Spinal cord (tissue), 10 donors: ENCODE data around the gene PRKAR2A. TPM values are rescaled to one million over a fixed set of nuclear protein-coding genes. Genes with fewer than 3 reads are reported as not detected.
"Not testable (repeated sequence)": the region's sequence is repeated elsewhere in the genome, so short reads cannot be mapped to it uniquely, and the experiment has no call there.

Experiments
- DNase-seq, 6 donors: peaks; one replicate each; pipeline versions ENCODE4 v3.0.0 to v3.0.0-alpha.2; 2013 to 2015; ENCODE audit warnings: low spot score in 6 of 6, low read depth in 4 of 6
- H3K27ac ChIP-seq: one replicate; pipeline ENCODE4 v1.5.1; 2013; ENCODE audit warnings: low read depth, low read length, control low read depth
- H3K27me3 ChIP-seq: one replicate; pipeline ENCODE4 v1.6.1; 2013; ENCODE audit warnings: low read length; ENCODE audit not compliant: control insufficient read depth, insufficient read depth
- H3K36me3 ChIP-seq: one replicate; pipeline ENCODE4 v1.6.1; 2013; ENCODE audit warnings: low read length; ENCODE audit not compliant: control insufficient read depth, insufficient read depth
- H3K4me1 ChIP-seq: one replicate; pipeline ENCODE4 v1.6.1; 2013; ENCODE audit warnings: low read length; ENCODE audit not compliant: control insufficient read depth, insufficient read depth
- H3K4me3 ChIP-seq: one replicate; pipeline ENCODE4 v1.5.1; 2013; ENCODE audit warnings: low read depth, low read length, control low read depth
- H3K9me3 ChIP-seq: one replicate; pipeline ENCODE4 v1.6.1; 2013; ENCODE audit warnings: low read length; ENCODE audit not compliant: control insufficient read depth, insufficient read depth
- WGBS: methylation state at CpG from one replicate; pipeline ENCODE4 v1.1.5; 2013; ENCODE audit warnings: missing lambda C conversion rate; ENCODE audit not compliant: insufficient coverage; 5-methylcytosine and 5-hydroxymethylcytosine counted together
- polyA plus RNA-seq, 2 donors: library from polyadenylated mRNA; unstranded; fragments of 120-200 nt; gene quantifications; one replicate each; pipeline ENCODE4 v1.2.1, GENCODE V29; 2013; ENCODE audit not compliant: insufficient read length in 2 of 2
- total RNA-seq, 2 donors: library from RNA; depleted of rRNA in 1 of 2; stranded (reverse); fragments of 120-200 nt in 1 of 2; fragments of >200 nt in 1 of 2; gene quantifications; one replicate each; pipeline versions ENCODE4 v1.2.3 to v1.2.4, GENCODE V29; 2013 to 2014
- donor health status: healthy.

Gene PRKAR2A
- total and polyA plus RNA-seq, 4 donors: 29.2 to 40.3 (median 34.4) TPM

- H3K9me3 ChIP-seq, H3K27me3 ChIP-seq, H3K27ac ChIP-seq, DNase-seq, H3K4me1 ChIP-seq, H3K4me3 ChIP-seq: not testable (repeated sequence)
- WGBS: 95% methylated on average over 5 of the region's 6 CpGs
- H3K36me3 ChIP-seq: peaks cover 29% of the 10 kb centered on the region
Measured at GRCh38 chr3:48759531-48759930, 88.1 kb downstream of the PRKAR2A start.

- no peaks in the 10 kb centered on the region for H3K27me3 ChIP-seq
- WGBS: no CpG with 5 or more reads among the region's 4 CpGs
- H3K4me3 ChIP-seq: no peak overlapping the region
- no peaks in the 10 kb centered on the region for H3K9me3 ChIP-seq
- H3K27ac ChIP-seq: no peak overlapping the region
- H3K36me3 ChIP-seq: peaks cover 30% of the 10 kb centered on the region
- H3K4me1 ChIP-seq: no peaks in the 10 kb centered on the region
- no peak for DNase-seq
Measured at GRCh38 chr3:48759071-48759470, 88.6 kb downstream of the PRKAR2A start.

- H3K36me3 ChIP-seq: peaks cover 30% of the 10 kb centered on the region
- H3K27ac ChIP-seq: no peak overlapping the region
- H3K9me3 ChIP-seq: no peaks in the 10 kb centered on the region
- H3K4me1 ChIP-seq: no peaks in the 10 kb centered on the region
- 80% methylated on average over 3 of the region's 5 CpGs for WGBS
- no peaks in the 10 kb centered on the region for H3K27me3 ChIP-seq
- no peak overlapping the region for H3K4me3 ChIP-seq
- DNase-seq: no peak
Measured at GRCh38 chr3:48756640-48757039, 91.0 kb downstream of the PRKAR2A start.

DNA sequence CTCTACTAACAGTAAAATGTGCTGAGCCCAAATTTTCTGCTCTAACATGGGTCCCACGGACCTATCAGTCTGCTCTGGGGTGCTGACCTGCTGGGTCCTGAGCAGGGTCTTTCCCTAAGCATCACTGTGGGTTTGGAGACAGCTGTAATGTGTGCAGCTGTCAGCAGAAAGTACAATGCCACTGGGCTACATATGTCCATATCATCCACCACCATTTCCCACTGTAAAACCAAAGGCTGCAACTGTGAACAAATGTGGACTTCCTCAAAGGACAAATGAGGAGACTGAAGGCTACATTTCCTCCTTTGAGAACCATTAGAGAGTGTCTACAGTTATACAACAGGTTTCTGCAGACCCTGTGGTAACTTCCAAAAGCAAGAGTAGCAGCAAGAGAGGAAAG is 96.8 kb downstream of the PRKAR2A start:
- DNase-seq: no peak
- Histone ChIP-seq H3K4me1 (peaks cover 13% of the 10 kb centered on the region), H3K27me3 (no peaks in the 10 kb centered on the region), H3K36me3 (peaks cover 16% of the 10 kb centered on the region), H3K9me3 (no peaks in the 10 kb centered on the region), H3K27ac (no peak overlapping the region), H3K4me3 (no peak overlapping the region)
- WGBS: 86% methylated on average over 1 of the region's 1 CpG

DNA sequence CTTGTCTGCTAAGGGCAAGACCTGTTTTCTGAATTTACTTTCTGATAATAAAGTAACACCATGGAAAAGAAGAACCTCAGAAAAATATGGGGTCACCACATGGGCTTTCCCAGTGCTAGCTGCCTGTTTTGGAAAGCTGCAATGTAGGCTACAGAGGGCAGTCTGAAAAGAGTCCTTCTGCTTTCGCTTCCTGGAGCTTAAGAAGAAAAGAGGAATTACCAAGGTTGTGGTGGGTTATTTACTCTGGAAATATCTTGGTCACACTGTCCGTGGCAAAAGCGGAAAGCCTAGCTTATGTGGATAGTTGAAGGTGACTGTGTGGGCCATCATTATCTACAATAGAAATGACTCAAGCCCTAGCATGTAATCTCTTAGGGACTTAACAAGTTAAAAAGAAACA is 98.9 kb downstream of the PRKAR2A start:
- no peak overlapping the region for H3K27ac ChIP-seq
- WGBS: 100% methylated on average over 1 of the region's 3 CpGs

DNA sequence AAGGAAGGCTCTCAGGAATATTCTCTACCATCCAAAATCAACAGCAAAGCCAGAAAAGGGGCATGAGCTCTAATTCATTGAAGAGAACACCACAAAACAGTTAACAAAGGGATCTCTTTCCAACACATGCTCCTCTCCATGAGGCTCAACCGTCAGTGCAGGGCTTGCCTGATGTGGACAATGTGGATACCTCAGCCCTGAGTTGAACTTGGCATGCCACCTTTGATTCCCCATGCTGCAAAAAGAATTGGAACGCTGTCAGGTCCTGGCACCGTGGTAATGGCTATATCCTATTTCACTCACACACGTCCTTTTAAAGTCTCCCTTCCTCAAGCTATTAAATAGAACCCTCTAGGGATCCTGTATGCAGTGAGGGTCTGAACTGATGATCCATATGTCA is 100.0 kb downstream of the PRKAR2A start:
- no peak overlapping the region for H3K4me3 ChIP-seq
- no peaks in the 10 kb centered on the region for H3K27me3 ChIP-seq
- DNase-seq: no peak
- WGBS: 60% methylated on average over 1 of the region's 4 CpGs
- H3K9me3 ChIP-seq: no peaks in the 10 kb centered on the region
- H3K27ac ChIP-seq: peak overlapping the region; percentile 50
- H3K36me3 ChIP-seq: peaks cover 5% of the 10 kb centered on the region
- H3K4me1 ChIP-seq: peaks cover 13% of the 10 kb centered on the region

More for the DNA sequence above, 98.9 kb downstream of the PRKAR2A start:
- Histone ChIP-seq H3K27me3 (no peaks in the 10 kb centered on the region), H3K4me1 (peaks cover 13% of the 10 kb centered on the region), H3K4me3 (no peak overlapping the region), H3K9me3 (no peaks in the 10 kb centered on the region), H3K36me3 (peaks cover 8% of the 10 kb centered on the region)
- no peak for DNase-seq

DNA sequence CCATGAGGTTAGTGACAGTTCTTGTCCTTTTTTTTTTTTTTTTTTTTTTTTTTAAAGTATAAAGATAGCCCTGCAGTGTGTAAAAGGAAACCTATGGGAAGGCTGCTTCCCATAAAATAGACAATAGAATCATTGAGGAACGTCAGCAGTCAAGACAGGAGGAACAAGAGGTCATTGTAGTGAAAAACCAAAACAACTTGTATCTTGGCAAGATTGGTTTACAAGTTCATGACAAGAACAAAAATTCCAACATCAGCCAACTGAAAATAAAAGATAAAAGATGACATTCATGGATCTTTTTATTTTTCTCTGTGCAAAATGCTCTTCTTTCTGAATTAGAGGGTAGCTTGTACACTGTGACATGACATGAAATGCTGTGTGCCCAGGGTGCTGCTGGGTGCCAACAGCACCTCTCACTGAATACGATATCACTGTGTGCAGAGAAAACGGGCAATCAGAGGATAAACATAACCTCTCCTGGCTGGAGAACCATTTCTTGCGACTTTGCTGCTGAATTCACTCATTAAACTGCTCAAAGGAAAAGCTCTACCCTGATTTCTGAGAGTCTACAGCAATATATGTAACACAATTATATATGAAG is 100.6 kb downstream of the PRKAR2A start:
- DNase-seq: peak in 1 of 6 donors; percentile 45
- Histone ChIP-seq H3K4me1 (peaks cover 13% of the 10 kb centered on the region), H3K27me3 (no peaks in the 10 kb centered on the region), H3K36me3 (peaks cover 5% of the 10 kb centered on the region), H3K9me3 (no peaks in the 10 kb centered on the region), H3K4me3 (no peak overlapping the region), H3K27ac (peak overlapping the region; percentile 50)
- no CpG with 5 or more reads among the region's 4 CpGs for WGBS

DNA sequence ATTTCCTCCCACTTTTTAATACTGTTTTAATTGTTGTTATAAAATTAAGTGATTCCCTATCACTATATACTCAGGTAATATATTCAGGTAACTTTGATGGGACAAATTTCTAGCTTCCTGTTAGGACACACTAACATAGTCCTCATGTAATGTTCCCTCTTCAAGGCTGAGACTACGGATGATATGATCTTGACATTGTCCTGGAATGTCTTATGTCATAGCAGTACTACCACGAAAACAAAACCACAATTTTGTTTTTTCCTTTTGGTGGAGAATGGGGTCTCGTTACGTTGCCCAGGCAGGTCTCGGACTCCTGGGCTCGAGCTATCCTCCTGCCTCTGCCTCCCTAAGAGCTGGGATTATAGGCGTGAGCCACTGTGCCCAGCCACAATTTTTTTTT is 103.9 kb downstream of the PRKAR2A start:
- Histone ChIP-seq H3K27me3 (no peaks in the 10 kb centered on the region), H3K4me1 (peaks cover 37% of the 10 kb centered on the region), H3K4me3 (no peak overlapping the region), H3K36me3 (peaks cover 2% of the 10 kb centered on the region), H3K27ac (no peak overlapping the region), H3K9me3 (no peaks in the 10 kb centered on the region)
- 94% methylated on average over 4 of the region's 7 CpGs for WGBS
- no peak for DNase-seq

DNA sequence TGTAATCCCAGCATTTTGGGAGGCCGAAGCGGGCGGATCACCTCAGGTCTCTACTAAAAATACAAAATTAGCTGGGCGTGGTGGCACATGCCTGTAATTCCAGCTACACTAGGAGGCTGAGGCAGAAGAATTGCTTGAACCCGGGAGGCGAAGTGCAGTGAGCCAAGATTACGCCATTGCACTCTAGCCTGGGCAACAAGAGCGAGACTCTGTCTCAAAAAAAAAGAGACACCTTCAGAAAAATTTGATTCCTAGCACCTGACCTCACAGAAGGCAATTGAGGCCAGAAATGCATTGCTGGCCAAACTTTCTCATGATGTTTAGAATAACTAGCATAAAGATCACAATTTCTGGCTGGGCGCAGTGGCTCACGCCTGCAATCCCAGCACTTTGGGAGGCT is 106.4 kb downstream of the PRKAR2A start:
- H3K27ac ChIP-seq: not testable (repeated sequence)
- peaks cover 24% of the 10 kb centered on the region for H3K4me1 ChIP-seq
- WGBS: 94% methylated on average over 10 of the region's 10 CpGs

GRCh38 chr3:48739955-48740823 is 107.5 kb downstream of the PRKAR2A start:
- Histone ChIP-seq H3K4me1 (peaks cover 30% of the 10 kb centered on the region), H3K27ac (peak overlapping the region; percentile 76), H3K4me3 (peak overlapping the region; percentile 2), H3K27me3 (no peaks in the 10 kb centered on the region), H3K36me3 (peaks cover 3% of the 10 kb centered on the region), H3K9me3 (no peaks in the 10 kb centered on the region)
- peak in 5 of 6 donors; percentile 36 to 85 (median 49) for DNase-seq
- 6% methylated on average over 14 of the region's 15 CpGs for WGBS

More for the DNA sequence above, 106.4 kb downstream of the PRKAR2A start:
- not testable (repeated sequence) for H3K27me3 ChIP-seq, DNase-seq, H3K4me3 ChIP-seq, H3K36me3 ChIP-seq, H3K9me3 ChIP-seq
